Fibroblast of skin of back (primary cell): ENCODE data around the gene SIAH1. TPM values are rescaled to one million over a fixed set of nuclear protein-coding genes. Genes with fewer than 3 reads are reported as not detected.
"Not testable (repeated sequence)": the region's sequence is repeated elsewhere in the genome, so short reads cannot be mapped to it uniquely, and the experiment has no call there.

ENCODE experiments used
- DNase-seq: peaks from one replicate; pipeline ENCODE4 v3.0.0-alpha.2; 2013
- polyA plus RNA-seq, 2 experiments: library from polyadenylated mRNA; unstranded; fragments of 120-200 nt; gene quantifications; one replicate each; pipeline ENCODE4 v1.2.1, GENCODE V29; 2013; ENCODE audit not compliant: insufficient read length in 2 of 2

Gene SIAH1
- polyA plus RNA-seq (2013, experiment 1 of 2; ENCODE audit: insufficient read length): 19.1 TPM
- 18.0 TPM for polyA plus RNA-seq (2013, experiment 2 of 2; ENCODE audit: insufficient read length)

GRCh38 chr16:48385253-48386150, at the start of gene SIAH1:
SIAH1 (minus strand) TSS chr16:48385413; CDS start chr16:48362428, 22,985 bp downstream.
- peak; percentile 85 for DNase-seq

GRCh38 chr16:48434653-48435317, 49.6 kb upstream of the SIAH1 start:
- DNase-seq: peak; percentile 63

- DNase-seq: no peak
These were observed 48.8 kb upstream of the SIAH1 start for GRCh38 chr16:48433850-48434530.

- no peak for DNase-seq
These were observed 48.1 kb upstream of the SIAH1 start for GRCh38 chr16:48433116-48433849.

- no peak for DNase-seq
These were observed 46.9 kb upstream of the SIAH1 start for GRCh38 chr16:48432136-48432535.

GRCh38 chr16:48430890-48431289, 45.7 kb upstream of the SIAH1 start:
- no peak for DNase-seq

GRCh38 chr16:48426244-48427141, 41.3 kb upstream of the SIAH1 start:
- peak; percentile 18 for DNase-seq

- DNase-seq: no peak
These were observed 37.3 kb upstream of the SIAH1 start for GRCh38 chr16:48422537-48422936.

GRCh38 chr16:48421741-48422140, 36.5 kb upstream of the SIAH1 start:
- peak; percentile 18 for DNase-seq

- DNase-seq: no peak
These were observed 35.2 kb upstream of the SIAH1 start for GRCh38 chr16:48420437-48420836.

- not testable (repeated sequence) for DNase-seq
These were observed 31.4 kb upstream of the SIAH1 start for GRCh38 chr16:48416617-48417016.

- DNase-seq: no peak
These were observed 28.1 kb upstream of the SIAH1 start for GRCh38 chr16:48413272-48413671.

- peak; percentile 80 for DNase-seq
These were observed 24.8 kb upstream of the SIAH1 start for GRCh38 chr16:48409839-48410632.

GRCh38 chr16:48408688-48409087, 23.5 kb upstream of the SIAH1 start:
- peak; percentile 82 for DNase-seq

GRCh38 chr16:48405907-48406306, 20.7 kb upstream of the SIAH1 start:
- no peak for DNase-seq

- no peak for DNase-seq
These were observed 19.9 kb upstream of the SIAH1 start for GRCh38 chr16:48405153-48405552.

GRCh38 chr16:48402547-48402946, 17.3 kb upstream of the SIAH1 start:
- DNase-seq: not testable (repeated sequence)

GRCh38 chr16:48395375-48395774, 10.2 kb upstream of the SIAH1 start:
- DNase-seq: no peak

- DNase-seq: no peak
These were observed 9.1 kb upstream of the SIAH1 start for GRCh38 chr16:48394355-48394703.
